ENCODE measurements around the gene SNX7. TPM values are rescaled to one million over a fixed set of nuclear protein-coding genes. Genes with fewer than 3 reads are reported as not detected.

The SNX7 gene
- total RNA-seq, 2 donors from 2014 or later: 0.63 TPM; not detected in 1

- Mint-ChIP-seq H3K27ac (no peak overlapping the region), H3K4me3 (no peak overlapping the region), H3K4me1 (ENCODE audit: low read depth) (no peaks in the 10 kb centered on the region), H3K27me3 (ENCODE audit: low read depth) (peaks cover 13% of the 10 kb centered on the region), H3K9me3 (no peaks in the 10 kb centered on the region), H3K36me3 (ENCODE audit: insufficient read depth in 2 of 2) (no peaks in the 10 kb centered on the region)
- ATAC-seq (replicated peaks in 1 of 2): no peak
- DNase-seq: no peak
Observed at GRCh38 chr1:98704971-98705370, 43.5 kb downstream of the SNX7 start.

DNA sequence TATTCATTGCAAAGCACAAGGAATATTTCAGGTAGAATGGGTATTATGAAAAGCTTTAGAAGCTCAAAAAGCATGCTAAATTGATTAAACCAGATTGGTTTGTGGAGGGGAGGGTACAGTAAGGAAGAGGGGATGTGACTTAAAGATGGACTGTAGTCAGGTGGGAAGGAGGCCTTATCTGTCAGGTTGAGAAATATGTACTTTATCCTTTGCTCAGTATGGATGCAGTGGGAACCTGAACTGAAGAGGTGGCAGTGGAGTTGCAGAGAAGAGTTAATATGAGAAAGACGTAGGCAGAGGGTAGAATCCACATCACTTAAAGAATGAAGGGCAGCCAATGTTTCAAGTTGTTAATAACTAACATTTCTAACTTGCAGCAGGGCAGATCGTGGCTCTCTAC is 44.1 kb downstream of the SNX7 start:
- Mint-ChIP-seq H3K27me3 (ENCODE audit: low read depth) (peaks cover 11% of the 10 kb centered on the region), H3K36me3 (ENCODE audit: insufficient read depth in 2 of 2) (no peaks in the 10 kb centered on the region), H3K4me3 (no peak overlapping the region), H3K4me1 (ENCODE audit: low read depth) (no peaks in the 10 kb centered on the region), H3K9me3 (no peaks in the 10 kb centered on the region), H3K27ac (no peak overlapping the region)
- ATAC-seq (replicated peaks in 1 of 2): no peak
- no peak for DNase-seq

GRCh38 chr1:98706173-98706843 is 44.8 kb downstream of the SNX7 start:
- Mint-ChIP-seq H3K4me1 (ENCODE audit: low read depth) (no peaks in the 10 kb centered on the region), H3K27ac (no peak overlapping the region), H3K4me3 (no peak overlapping the region), H3K9me3 (no peaks in the 10 kb centered on the region), H3K27me3 (ENCODE audit: low read depth) (peaks cover 6% of the 10 kb centered on the region), H3K36me3 (ENCODE audit: insufficient read depth in 2 of 2) (no peaks in the 10 kb centered on the region)
- no peak for DNase-seq
- no peak for ATAC-seq (replicated peaks in 1 of 2)

DNA sequence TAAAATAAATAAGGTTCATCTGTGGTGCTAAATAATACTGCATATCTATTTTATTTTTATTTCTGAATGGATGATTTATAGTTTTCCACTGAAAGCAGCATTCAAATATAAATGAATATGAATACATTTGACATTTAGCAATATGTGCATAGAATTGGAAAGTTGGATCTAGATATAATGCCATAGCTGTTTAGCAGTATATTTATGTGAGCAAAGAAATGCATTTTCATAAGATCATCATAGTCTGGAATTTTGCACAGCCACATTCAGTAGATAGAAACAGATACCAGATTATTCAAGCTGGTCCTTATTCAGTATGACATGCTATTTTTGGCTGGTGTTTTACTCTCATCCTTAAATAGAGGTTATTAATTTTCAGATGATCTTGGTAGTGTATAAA is 46.0 kb downstream of the SNX7 start:
- H3K4me1 Mint-ChIP-seq (ENCODE audit: low read depth): no peaks in the 10 kb centered on the region
- H3K36me3 Mint-ChIP-seq (ENCODE audit: insufficient read depth in 2 of 2): peaks cover 0 to 3% of the 10 kb centered on the region in 2 donors
- H3K9me3 Mint-ChIP-seq: no peaks in the 10 kb centered on the region
- no peak overlapping the region for H3K27ac Mint-ChIP-seq
- H3K4me3 Mint-ChIP-seq: no peak overlapping the region
- peaks cover 6% of the 10 kb centered on the region for H3K27me3 Mint-ChIP-seq (ENCODE audit: low read depth)
- ATAC-seq (replicated peaks in 1 of 2) (no peak), DNase-seq (no peak)

GRCh38 chr1:98709906-98710305 is 48.4 kb downstream of the SNX7 start:
- peaks cover 6% of the 10 kb centered on the region for H3K27me3 Mint-ChIP-seq (ENCODE audit: low read depth)
- no peak overlapping the region for H3K27ac Mint-ChIP-seq
- H3K4me1 Mint-ChIP-seq (ENCODE audit: low read depth): no peaks in the 10 kb centered on the region
- peaks cover 0 to 3% of the 10 kb centered on the region in 2 donors for H3K36me3 Mint-ChIP-seq (ENCODE audit: insufficient read depth in 2 of 2)
- H3K4me3 Mint-ChIP-seq: no peak overlapping the region
- no peak for ATAC-seq (replicated peaks in 1 of 2)
- no peaks in the 10 kb centered on the region for H3K9me3 Mint-ChIP-seq
- DNase-seq: no peak

GRCh38 chr1:98723574-98723973 is 62.1 kb downstream of the SNX7 start:
- Mint-ChIP-seq H3K36me3 (ENCODE audit: insufficient read depth in 2 of 2) (peaks cover 0 to 4% of the 10 kb centered on the region in 2 donors), H3K4me3 (no peak overlapping the region), H3K4me1 (ENCODE audit: low read depth) (no peaks in the 10 kb centered on the region), H3K9me3 (peaks cover 0 to 4% of the 10 kb centered on the region in 2 donors), H3K27ac (no peak overlapping the region), H3K27me3 (ENCODE audit: low read depth) (peaks cover 6% of the 10 kb centered on the region)
- DNase-seq (no peak), ATAC-seq (replicated peaks in 1 of 2) (no peak)

DNA sequence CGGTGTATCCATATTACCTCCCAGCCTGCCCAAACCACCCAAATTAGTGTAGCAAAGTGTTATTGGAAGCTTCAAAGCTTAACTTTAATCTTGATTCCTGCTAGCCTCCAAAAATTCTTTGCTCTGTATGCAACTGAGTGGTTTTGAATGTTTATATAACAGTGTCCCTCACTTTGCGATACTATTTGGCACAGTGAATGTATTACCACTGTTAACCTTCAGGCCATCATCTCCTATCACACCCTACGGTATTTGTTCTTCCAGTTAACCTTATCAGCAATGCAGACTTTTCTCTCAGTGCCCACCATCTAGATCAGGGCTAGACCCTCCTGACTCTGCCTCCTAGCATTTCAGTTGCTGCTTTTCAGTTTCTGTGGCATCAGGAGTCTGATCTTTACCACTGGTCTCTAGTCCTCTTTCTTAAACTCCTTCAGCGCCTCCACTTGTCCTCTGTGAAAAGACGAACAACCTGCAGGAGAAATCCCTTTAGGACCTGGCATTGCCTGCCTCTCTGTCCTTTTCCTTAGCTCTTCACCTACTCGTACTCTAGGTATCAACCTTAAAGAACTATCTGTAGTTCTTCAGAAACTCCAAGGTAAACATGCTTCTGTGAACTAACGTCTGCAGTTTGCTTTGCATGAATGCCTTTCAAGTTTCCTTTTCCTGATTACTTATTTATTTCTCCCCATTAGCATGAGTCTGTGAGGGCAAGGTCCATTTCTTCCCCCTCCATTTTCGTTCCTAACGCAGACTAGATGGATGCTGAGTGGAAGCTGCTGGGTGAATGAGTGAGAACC is 71.7 kb downstream of the SNX7 start:
- H3K36me3 Mint-ChIP-seq (ENCODE audit: insufficient read depth in 2 of 2): no peaks in the 10 kb centered on the region
- H3K27ac Mint-ChIP-seq: no peak overlapping the region
- H3K27me3 Mint-ChIP-seq (ENCODE audit: low read depth): peaks cover 39% of the 10 kb centered on the region
- no peak for DNase-seq
- peaks cover 0 to 5% of the 10 kb centered on the region in 2 donors for H3K9me3 Mint-ChIP-seq
- no peak overlapping the region for H3K4me3 Mint-ChIP-seq
- no peaks in the 10 kb centered on the region for H3K4me1 Mint-ChIP-seq (ENCODE audit: low read depth)
- ATAC-seq (replicated peaks in 1 of 2): no peak

GRCh38 chr1:98733782-98734112 is 72.2 kb downstream of the SNX7 start:
- Mint-ChIP-seq H3K4me3 (no peak overlapping the region), H3K27ac (no peak overlapping the region), H3K4me1 (ENCODE audit: low read depth) (no peaks in the 10 kb centered on the region), H3K9me3 (peaks cover 0 to 5% of the 10 kb centered on the region in 2 donors), H3K27me3 (ENCODE audit: low read depth) (peaks cover 39% of the 10 kb centered on the region), H3K36me3 (ENCODE audit: insufficient read depth in 2 of 2) (no peaks in the 10 kb centered on the region)
- no peak for ATAC-seq (replicated peaks in 1 of 2)
- no peak for DNase-seq

DNA sequence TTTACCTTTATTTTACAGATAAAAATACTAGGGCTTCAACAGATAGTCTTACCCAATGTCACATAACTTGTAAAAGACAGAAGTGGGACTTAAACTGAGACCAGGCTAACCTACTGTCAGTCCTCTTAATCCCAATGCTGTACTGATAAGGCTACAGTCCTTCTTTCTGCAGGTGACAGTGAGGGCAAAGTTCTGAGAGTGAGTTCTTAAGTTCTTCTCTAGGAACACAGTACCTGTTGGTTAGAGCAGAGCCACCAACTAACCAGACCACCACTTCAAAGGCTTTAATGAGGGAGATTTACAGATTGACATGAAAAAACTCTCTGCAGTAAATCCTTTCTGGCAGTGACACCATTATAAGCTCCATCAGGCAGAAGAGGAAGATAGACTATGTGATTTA is 74.2 kb downstream of the SNX7 start:
- Mint-ChIP-seq H3K9me3 (no peaks in the 10 kb centered on the region), H3K4me3 (no peak overlapping the region), H3K4me1 (ENCODE audit: low read depth) (no peaks in the 10 kb centered on the region), H3K27ac (no peak overlapping the region), H3K27me3 (ENCODE audit: low read depth) (peaks cover 31% of the 10 kb centered on the region), H3K36me3 (ENCODE audit: insufficient read depth in 2 of 2) (no peaks in the 10 kb centered on the region)
- ATAC-seq (replicated peaks in 1 of 2) (no peak), DNase-seq (no peak)

- peaks cover 31% of the 10 kb centered on the region for H3K27me3 Mint-ChIP-seq (ENCODE audit: low read depth)
- ATAC-seq (replicated peaks in 1 of 2): no peak
Observed at GRCh38 chr1:98737835-98738234, 76.3 kb downstream of the SNX7 start.

GRCh38 chr1:98739762-98740161 is 78.2 kb downstream of the SNX7 start:
- H3K9me3 Mint-ChIP-seq: no peaks in the 10 kb centered on the region
- no peaks in the 10 kb centered on the region for H3K36me3 Mint-ChIP-seq (ENCODE audit: insufficient read depth in 2 of 2)
- DNase-seq (no peak), ATAC-seq (replicated peaks in 1 of 2) (no peak)
- H3K27ac Mint-ChIP-seq: no peak overlapping the region
- H3K4me1 Mint-ChIP-seq (ENCODE audit: low read depth): no peaks in the 10 kb centered on the region
- H3K4me3 Mint-ChIP-seq: no peak overlapping the region
- peaks cover 26% of the 10 kb centered on the region for H3K27me3 Mint-ChIP-seq (ENCODE audit: low read depth)

More at GRCh38 chr1:98737835-98738234, 76.3 kb downstream of the SNX7 start:
- Mint-ChIP-seq H3K9me3 (no peaks in the 10 kb centered on the region), H3K27ac (no peak overlapping the region), H3K36me3 (ENCODE audit: insufficient read depth in 2 of 2) (no peaks in the 10 kb centered on the region), H3K4me3 (no peak overlapping the region), H3K4me1 (ENCODE audit: low read depth) (no peaks in the 10 kb centered on the region)
- DNase-seq: no peak

GRCh38 chr1:98741164-98741563 is 79.6 kb downstream of the SNX7 start:
- H3K27me3 Mint-ChIP-seq (ENCODE audit: low read depth): peaks cover 26% of the 10 kb centered on the region

GRCh38 chr1:98749152-98749756 is 87.7 kb downstream of the SNX7 start:
- ATAC-seq (replicated peaks in 1 of 2) (no peak), DNase-seq (no peak)
- H3K4me1 Mint-ChIP-seq (ENCODE audit: low read depth): no peaks in the 10 kb centered on the region
- no peak overlapping the region for H3K27ac Mint-ChIP-seq
- H3K27me3 Mint-ChIP-seq (ENCODE audit: low read depth): peaks cover 2% of the 10 kb centered on the region
- no peak overlapping the region for H3K4me3 Mint-ChIP-seq
- H3K36me3 Mint-ChIP-seq (ENCODE audit: insufficient read depth in 2 of 2): no peaks in the 10 kb centered on the region
- no peaks in the 10 kb centered on the region for H3K9me3 Mint-ChIP-seq

More at GRCh38 chr1:98741164-98741563, 79.6 kb downstream of the SNX7 start:
- no peaks in the 10 kb centered on the region for H3K9me3 Mint-ChIP-seq
- H3K36me3 Mint-ChIP-seq (ENCODE audit: insufficient read depth in 2 of 2): no peaks in the 10 kb centered on the region
- no peak overlapping the region for H3K27ac Mint-ChIP-seq
- DNase-seq (no peak), ATAC-seq (replicated peaks in 1 of 2) (no peak)
- no peak overlapping the region for H3K4me3 Mint-ChIP-seq
- H3K4me1 Mint-ChIP-seq (ENCODE audit: low read depth): no peaks in the 10 kb centered on the region

All from activated T-cell treated with anti-CD3 and anti-CD28 coated beads, Interleukin-2, amount 50 U/mL, for 72 hours (primary cell).